Brain microvascular endothelial cell (primary cell): Measurements from ENCODE around the gene SPRY2.

Experiments used
- DNase-seq: peaks from one replicate; pipeline ENCODE4 v3.0.0-alpha.2; 2020
- H3K27ac ChIP-seq: fragments of 250-450 bp; sonication (Bioruptor Pico); 2 replicates; pipeline ENCODE4 v1.5.1; 2020; ENCODE audit warnings: mild to moderate bottlenecking, moderate library complexity
- H3K27me3 ChIP-seq: fragments of 250-450 bp; sonication (Bioruptor Pico); replicated peaks from 2 replicates; pipeline ENCODE4 v1.5.1; 2020; ENCODE audit warnings: mild to moderate bottlenecking
- H3K36me3 ChIP-seq: fragments of 250-450 bp; sonication (Bioruptor Pico); replicated peaks from 2 replicates; pipeline ENCODE4 v1.5.1; 2020; ENCODE audit warnings: mild to moderate bottlenecking
- H3K4me3 ChIP-seq: 2 replicates; pipeline ENCODE4 v1.5.1; 2011; ENCODE audit warnings: low read depth, mild to moderate bottlenecking, control low read depth, low read length, moderate library complexity
- CTCF ChIP-seq: IDR thresholded peaks from 2 replicates; pipeline ENCODE4 v1.5.1; 2011; ENCODE audit warnings: low read depth, mild to moderate bottlenecking, moderate library complexity, low read length, control low read depth, inconsistent platforms; ENCODE audit errors: missing control alignments
- in situ Hi-C: cut with HindIII; loops from 2 replicates; pipeline ENCODE4 v1.10.0; 2017; ENCODE audit warnings: low sequenced_read_pairs, low pct_ligation_motif_present

The SPRY2 gene

GRCh38 chr13:80371840-80372509 is 31.0 kb upstream of the SPRY2 start:
- Histone ChIP-seq H3K4me3 (no peak overlapping the region), H3K27me3 (no peaks in the 10 kb centered on the region), H3K36me3 (no peaks in the 10 kb centered on the region), H3K27ac (no peak overlapping the region)
- no peak for DNase-seq
- no peak for TF ChIP-seq CTCF
- in situ Hi-C loops: no loop called here

- no peak overlapping the region for H3K27ac ChIP-seq
These were observed 26.5 kb upstream of the SPRY2 start for GRCh38 chr13:80367473-80367872.

GRCh38 chr13:80363890-80364503 is 23.1 kb upstream of the SPRY2 start:
- Histone ChIP-seq H3K27ac (no peak overlapping the region), H3K27me3 (no peaks in the 10 kb centered on the region), H3K4me3 (no peak overlapping the region), H3K36me3 (no peaks in the 10 kb centered on the region)
- TF ChIP-seq CTCF: peak; percentile 74
- DNase-seq: no peak
- in situ Hi-C loops: no loop called here

More at GRCh38 chr13:80367473-80367872, 26.5 kb upstream of the SPRY2 start:
- in situ Hi-C loops: no loop called here
- no peaks in the 10 kb centered on the region for H3K36me3 ChIP-seq
- DNase-seq: no peak
- H3K4me3 ChIP-seq: no peak overlapping the region
- TF ChIP-seq CTCF: no peak
- H3K27me3 ChIP-seq: no peaks in the 10 kb centered on the region

GRCh38 chr13:80362481-80362880 is 21.6 kb upstream of the SPRY2 start:
- TF ChIP-seq CTCF: no peak

GRCh38 chr13:80361883-80362327 is 21.0 kb upstream of the SPRY2 start:
- in situ Hi-C loops: no loop called here
- peak; percentile 13 for TF ChIP-seq CTCF
- peak; percentile 6 for DNase-seq
- Histone ChIP-seq H3K36me3 (no peaks in the 10 kb centered on the region), H3K27me3 (no peaks in the 10 kb centered on the region), H3K27ac (no peak overlapping the region), H3K4me3 (no peak overlapping the region)

More at GRCh38 chr13:80362481-80362880, 21.6 kb upstream of the SPRY2 start:
- in situ Hi-C loops: no loop called here
- DNase-seq: no peak
- no peaks in the 10 kb centered on the region for H3K27me3 ChIP-seq
- H3K36me3 ChIP-seq: no peaks in the 10 kb centered on the region
- no peak overlapping the region for H3K4me3 ChIP-seq
- H3K27ac ChIP-seq: no peak overlapping the region
